RPMI8226 (cell line): Measurements from ENCODE around the gene PALM.
"Not testable (repeated sequence)": the region's sequence is repeated elsewhere in the genome, so short reads cannot be mapped to it uniquely, and the experiment has no call there.

Experiments used
- DNase-seq: peaks from one replicate; pipeline ENCODE4 v3.0.0-alpha.2; 2015

The PALM gene

DNA sequence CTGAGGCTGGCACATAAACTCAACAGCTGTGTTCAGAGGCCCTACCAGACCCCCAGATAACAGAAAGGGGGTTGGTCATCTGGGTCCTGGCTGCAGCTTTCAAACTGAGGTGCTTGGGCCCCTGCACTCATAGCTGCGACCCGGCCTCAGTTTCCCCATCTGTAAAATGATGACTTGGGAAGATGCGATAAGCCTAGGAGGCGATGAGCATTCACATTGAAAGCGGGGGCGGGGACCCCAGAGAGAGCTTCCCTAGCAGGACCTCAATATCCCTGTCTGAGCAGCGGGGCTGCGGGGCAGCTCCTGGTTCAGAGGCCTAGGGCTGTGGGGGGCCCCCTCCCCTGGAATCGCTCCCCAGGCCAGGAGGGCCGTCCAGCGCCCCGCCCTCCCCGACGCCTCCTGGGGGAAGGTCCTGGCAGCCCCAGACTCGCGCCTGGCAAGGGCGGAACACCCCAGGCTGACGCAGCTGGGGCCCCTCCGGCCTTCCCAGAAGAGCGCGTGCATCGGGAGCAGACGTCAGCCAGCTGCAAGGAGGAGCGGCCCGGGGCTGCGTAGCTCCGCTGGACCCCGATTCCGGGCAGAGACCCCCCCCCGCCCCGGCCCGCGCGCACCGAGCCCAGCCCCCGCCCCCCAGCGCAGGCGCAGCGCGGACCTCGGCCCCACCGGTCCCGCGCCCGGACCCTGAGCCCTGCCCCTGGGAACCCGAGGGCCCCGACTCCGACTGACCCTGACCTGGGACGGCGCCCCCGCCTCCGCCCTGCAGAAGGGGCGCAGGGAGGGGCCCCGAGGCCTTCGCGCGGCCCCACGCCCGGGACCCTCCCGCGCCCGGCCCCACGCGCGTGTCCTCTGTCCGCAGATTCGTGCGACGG lies 29.1 kb upstream of the PALM start:
- peak; percentile 61 for DNase-seq

DNA sequence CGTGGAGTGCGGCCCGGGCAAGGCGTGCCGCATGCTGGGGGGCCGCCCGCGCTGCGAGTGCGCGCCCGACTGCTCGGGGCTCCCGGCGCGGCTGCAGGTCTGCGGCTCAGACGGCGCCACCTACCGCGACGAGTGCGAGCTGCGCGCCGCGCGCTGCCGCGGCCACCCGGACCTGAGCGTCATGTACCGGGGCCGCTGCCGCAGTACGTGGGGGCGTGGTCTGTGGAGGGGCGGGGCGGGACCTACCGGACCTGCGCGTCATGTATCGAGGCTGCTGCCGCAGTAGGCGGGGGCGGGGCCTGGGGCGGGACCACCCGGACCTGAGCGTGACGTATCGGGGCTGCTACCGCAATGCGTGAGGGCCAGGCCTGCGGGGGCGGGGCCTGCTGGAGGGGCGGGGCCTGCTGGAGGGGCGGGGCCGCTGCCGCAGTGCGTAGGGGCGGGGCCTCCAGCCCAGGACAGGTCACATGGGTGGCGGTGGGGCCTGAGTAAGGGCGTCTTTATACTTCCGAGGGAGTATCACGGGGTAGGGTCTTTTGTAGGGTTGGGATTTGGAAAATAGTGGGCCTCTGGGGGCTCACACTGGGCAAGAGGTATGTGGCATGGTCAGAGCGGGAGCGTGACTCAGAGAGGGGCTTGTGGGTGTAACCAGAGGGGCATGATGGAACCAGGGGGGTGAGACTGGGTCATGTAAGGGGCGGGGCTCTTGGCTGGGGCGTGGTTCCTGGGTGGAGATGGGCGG lies 28.3 kb upstream of the PALM start:
- DNase-seq = peak; percentile 98

DNA sequence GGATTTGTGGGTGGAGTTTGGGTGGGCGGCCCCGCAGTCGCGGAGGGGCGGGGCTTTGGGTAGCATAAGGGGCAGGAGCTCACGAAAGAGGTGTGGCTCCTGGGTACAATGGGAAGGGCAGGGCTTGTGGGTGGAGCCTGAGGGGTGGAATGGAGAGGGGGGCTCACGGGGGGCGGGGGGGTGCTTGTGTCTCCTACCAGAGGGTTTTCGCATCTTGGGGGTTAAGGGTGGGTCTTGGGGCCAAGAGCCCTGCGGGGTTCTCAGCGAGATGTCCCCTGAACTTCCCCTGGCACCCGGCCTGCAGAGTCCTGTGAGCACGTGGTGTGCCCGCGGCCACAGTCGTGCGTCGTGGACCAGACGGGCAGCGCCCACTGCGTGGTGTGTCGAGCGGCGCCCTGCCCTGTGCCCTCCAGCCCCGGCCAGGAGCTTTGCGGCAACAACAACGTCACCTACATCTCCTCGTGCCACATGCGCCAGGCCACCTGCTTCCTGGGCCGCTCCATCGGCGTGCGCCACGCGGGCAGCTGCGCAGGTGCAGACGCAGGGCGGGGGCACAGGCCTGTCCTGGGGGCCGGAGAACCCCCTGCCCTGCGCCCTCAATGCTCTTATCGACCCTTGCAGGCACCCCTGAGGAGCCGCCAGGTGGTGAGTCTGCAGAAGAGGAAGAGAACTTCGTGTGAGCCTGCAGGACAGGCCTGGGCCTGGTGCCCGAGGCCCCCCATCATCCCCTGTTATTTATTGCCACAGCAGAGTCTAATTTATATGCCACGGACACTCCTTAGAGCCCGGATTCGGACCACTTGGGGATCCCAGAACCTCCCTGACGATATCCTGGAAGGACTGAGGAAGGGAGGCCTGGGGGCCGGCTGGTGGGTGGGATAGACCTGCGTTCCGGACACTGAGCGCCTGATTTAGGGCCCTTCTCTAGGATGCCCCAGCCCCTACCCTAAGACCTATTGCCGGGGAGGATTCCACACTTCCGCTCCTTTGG lies 27.4 kb upstream of the PALM start:
- peak; percentile 91 for DNase-seq

DNA sequence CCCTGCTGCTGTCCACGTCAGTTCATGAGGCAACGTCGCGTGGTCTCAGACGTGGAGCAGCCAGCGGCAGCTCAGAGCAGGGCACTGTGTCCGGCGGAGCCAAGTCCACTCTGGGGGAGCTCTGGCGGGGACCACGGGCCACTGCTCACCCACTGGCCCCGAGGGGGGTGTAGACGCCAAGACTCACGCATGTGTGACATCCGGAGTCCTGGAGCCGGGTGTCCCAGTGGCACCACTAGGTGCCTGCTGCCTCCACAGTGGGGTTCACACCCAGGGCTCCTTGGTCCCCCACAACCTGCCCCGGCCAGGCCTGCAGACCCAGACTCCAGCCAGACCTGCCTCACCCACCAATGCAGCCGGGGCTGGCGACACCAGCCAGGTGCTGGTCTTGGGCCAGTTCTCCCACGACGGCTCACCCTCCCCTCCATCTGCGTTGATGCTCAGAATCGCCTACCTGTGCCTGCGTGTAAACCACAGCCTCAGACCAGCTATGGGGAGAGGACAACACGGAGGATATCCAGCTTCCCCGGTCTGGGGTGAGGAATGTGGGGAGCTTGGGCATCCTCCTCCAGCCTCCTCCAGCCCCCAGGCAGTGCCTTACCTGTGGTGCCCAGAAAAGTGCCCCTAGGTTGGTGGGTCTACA lies 25.9 kb upstream of the PALM start:
- no peak for DNase-seq

DNA sequence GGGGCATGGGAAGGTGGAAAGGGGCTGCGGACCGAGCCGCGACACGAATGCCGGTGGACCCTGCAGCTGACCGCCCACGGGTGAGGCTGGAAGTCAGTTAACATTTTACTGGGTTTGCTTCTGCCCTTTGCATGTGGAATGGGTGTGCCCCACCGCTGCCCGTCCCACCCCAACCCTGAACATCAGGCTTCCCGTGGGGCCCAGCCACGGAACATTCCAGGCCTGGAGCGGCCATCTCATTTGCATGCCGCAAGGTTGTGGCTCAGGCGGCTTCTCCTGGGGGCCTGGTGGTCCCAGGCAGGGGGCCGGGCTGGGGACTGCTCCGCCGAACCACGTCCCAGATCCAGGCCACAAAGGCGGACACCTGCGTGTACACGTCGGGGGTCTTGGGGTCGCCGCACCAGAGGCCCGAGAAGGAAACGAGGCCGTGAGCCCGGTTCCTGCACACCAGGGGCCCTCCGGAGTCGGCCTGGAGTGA lies 23.2 kb upstream of the PALM start:
- no peak for DNase-seq

DNA sequence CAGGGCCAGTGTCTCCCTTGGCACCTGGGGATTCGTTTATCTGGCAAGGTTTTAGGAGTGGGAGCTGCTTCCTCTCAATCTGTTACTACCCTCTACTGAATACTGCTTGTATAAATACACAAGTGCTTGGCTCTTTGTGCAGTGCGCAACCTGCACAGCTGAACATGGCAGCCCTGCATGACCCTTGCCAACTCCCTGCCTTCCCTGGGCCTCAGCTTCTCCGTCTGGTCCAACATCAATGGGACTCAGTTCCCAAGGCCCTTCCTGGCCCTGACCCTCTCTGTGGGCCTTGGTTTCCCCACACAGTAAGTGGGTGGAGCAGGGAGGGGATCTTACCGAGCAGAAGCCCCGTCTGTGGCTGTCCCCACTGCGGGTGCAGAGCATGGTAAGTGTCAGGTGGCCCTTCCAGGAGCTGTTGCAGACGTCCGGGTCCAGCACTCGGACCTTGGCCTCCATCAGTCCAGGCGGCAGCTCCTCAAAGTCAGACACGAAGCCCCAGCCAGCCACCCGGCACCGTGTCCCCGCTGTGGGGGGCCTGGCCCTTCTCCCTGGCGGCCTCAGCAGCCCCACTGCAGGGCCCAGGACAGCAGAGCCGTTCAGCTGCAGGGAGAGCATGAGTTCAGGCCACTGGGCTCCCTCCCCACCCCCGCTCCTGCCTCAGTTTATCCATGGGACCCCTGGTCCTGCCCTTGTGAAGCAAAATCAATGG lies 22.0 kb upstream of the PALM start:
- no peak for DNase-seq

DNA sequence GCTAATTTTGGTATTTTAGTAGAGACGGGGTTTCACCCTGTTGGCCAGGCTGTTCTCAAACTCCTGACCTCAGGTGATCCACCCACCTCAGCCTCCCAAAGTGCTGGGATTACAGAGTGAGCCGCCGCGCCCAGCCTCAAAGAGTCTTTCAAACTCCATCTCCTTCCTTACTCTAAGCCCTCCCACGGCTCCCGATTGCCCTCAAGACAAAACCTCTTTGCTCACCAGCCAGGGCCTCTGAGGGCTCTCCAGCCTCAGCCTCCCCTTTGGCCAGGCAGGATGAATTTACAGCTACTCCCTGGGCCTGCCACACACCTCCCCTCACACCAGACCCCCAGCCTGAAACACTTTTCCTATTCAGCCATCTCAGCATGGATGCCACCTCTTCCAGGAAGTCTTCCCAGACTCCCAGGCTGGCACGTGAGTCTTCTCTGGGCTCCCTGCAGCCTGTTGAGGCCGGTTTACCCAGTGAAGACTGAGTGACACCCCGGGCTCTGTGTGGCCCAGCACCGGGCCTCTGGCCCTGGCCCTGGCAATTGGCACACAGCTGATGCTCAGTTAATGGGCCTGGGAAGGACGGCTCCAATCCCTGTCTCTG lies 21.1 kb upstream of the PALM start:
- no peak for DNase-seq

DNA sequence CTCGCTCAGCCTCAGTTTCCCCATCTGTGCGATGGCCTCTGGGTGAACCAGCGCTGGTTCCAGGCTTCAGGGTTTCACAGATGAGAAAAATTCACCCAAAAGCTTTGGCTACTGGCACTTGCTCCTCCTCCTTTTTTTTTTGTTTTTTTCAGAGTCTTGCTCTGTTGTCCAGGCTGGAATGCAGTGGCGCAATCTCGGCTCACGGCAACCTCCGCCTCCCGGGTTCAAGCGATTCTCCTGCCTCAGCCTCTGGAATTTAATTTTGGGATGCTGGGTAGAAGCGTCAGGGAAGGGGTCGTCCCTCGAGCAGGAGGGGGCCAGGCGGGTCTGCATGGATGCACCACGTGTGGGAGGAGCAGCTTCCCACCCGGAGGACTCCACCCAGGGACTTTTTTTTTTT lies 20.5 kb upstream of the PALM start:
- DNase-seq = no peak

DNA sequence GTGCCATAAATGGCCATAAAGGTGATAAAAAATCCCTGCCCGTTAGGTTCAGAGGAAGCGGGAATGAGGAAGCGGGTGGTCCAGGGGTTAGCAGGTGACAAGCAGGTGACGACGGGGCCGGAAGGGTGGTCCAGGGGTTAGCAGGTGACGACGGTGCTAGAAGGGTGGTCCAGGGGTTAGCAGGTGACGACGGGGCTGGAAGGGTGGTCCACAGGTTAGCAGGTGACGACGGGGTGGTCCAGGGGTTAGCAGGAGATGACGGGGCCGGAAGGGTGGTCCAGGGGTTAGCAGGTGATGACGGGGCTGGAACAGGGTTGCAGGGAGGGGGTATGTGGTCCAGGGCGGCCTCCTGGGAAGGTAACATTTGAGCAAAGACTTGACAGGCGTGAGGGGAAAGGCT lies 19.7 kb upstream of the PALM start:
- DNase-seq = no peak

DNA sequence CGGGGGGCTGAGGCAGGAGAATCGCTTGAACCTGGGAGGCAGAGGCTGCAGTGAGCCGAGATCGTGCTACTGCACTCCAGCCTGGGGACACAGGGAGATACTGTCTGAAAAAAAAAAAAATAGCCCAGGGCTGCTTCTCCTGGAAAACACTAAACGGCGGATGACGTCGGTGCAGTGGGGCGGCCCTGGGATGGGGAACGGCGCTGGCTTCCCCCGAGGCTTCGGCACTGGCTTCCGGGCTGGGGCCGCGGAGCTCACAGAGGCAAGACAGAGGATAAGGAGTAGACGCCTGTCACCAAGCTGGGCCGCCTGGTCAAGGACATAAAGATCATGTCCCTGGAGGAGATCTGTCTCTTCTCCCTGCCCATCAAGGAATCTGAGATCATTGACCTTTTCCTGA lies 18.5 kb upstream of the PALM start:
- DNase-seq = no peak

DNA sequence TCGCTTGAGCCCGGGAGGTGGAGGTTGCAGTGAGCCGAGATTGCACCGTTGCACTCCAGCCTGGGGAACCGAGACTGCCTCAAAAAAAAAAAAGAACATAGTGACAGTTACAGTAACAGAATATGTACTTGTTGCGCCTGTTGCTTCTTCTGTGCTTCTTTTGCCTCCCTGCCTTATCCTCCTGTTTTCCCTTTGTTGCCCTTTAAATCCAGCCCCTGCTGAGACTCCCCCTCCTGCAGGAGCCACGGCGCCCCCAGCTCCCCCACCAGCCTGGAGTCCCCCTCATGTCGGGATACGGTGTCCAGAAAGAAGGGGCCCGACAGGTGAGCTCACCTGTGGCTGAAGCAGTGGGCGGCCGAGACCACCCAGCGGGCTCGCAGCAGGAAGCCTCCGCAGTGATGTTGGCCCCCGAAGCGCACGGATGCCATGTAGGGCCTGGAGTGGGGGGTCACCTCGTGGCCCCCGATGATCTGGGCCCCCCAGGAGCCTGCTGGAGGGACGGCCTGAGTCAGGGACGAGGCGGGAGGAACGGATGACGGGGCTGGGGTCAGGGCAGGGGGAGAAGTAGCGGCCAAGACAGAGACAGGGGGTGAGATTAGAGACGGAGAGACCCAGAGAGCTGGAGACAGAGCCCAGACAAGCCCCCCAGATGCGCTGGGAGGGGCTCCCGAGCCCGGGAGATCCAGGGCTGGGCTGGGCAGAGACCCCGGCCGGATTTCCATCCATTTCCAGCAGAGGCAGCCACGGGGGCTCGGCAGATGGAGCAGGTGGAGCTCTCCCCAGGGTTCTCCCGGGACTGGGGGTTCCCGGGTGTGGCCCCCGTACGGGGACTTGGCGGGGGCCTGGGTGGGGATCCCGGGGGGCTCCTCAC lies 14.0 kb upstream of the PALM start:
- DNase-seq = no peak

DNA sequence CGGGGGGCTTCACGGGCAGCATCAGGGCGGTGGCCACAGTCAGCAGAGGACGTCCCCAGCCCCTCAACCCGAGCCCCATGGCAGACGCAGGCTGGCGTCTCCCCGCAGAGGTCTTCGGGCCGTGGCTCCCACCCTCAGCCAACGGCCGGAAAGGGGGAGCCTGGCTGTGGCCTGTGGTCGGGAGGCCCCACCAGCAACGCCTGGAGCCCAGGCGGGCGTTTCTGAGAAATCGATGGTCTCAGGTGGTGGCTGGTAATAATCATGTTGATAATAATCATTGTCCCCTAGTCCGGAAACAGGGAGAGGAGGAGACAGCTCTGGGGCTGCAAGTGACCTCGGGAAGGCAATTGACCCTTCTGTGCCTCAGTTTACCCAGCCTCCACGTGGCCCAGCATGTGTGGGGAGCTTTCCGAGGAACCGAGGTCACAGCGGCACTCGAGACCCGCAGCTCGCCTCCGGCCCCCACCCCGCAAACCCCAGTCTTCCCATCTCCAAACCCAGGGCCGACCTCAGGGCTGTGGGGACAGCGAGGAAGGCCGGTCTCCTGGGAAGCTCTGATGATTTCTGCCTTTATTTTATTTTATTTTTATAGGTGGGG lies 13.3 kb upstream of the PALM start, which contains the start of gene PRSS57:
TSS of gene PRSS57 (minus strand) at position 101 of the 598 bp plus-strand sequence. CDS start at position 79, 22 bp downstream.
- DNase-seq = no peak

DNA sequence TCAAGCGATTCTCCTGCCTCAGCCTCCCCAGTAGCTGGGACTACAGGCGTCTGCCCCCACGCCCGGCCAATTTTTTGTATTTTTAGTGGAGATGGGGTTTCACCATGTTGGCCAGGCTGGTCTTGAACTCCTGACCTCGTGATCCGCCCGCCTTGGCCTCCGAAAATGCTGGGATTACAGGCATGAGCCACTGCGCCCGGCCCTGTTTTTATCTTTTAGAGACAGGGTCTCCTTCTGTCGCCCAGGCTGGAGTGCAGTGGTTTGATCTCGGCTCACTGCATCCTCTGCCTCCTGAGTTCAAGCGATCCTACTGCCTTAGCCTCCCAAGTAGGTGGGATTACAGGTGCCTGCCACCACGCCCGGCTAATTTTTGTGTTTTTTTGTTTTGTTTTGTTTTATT lies 10.2 kb upstream of the PALM start:
- not testable (repeated sequence) for DNase-seq

DNA sequence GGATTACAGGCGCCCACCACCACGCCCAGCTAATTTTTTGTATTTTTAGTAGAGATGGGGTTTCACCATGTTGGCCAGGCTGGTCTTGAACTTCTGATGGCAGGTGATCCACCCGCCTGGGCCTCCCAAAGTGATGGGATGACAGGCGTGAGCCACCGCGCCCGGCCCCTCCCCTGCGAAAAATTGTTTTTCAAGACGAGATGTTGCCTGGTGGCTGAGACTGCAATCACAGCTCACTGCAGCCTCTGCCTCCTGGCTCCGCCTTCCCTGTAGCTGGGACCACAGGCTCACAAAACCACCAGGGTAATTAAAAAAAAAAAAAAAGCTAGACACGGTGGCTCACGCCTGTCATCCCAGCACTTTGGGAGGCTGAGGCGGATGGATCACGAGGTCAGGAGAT lies 8.8 kb upstream of the PALM start:
- peak; percentile 59 for DNase-seq

DNA sequence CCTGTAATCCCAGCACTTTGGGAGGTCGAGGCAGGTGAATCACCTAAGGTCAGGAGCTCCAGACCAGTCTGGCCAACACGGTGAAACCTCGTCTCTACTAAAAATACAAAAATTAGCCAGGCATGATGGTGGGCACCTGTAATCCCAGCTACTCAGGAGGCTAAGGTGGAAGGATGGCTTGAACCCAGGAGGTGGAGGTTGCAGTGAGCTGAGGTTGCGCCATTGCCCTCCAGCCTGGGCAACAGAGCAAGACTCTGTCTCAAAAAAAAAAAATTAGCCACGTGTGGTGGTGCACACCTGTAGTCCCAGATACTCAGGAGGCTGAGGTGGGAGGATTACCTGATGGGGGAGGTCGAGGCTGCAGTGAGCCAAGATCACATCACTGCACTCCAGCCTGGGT lies 5.9 kb upstream of the PALM start:
- not testable (repeated sequence) for DNase-seq

DNA sequence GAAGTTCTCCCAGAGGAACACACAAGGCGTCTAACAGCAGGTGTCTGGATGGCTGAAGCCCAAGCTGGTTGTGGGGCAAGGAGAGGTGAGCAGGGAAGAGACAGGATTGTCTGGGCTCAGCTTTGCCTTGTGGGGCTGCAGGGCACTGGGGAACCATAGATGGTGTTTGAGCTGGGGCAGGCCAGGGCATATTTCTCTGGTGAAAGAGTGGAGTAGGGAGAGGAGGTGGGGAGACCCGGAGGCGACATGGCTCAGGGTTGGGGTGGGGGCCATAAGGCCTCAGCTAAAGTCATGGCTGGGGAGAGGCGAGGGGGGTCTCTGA lies 5.4 kb upstream of the PALM start:
- DNase-seq = no peak

DNA sequence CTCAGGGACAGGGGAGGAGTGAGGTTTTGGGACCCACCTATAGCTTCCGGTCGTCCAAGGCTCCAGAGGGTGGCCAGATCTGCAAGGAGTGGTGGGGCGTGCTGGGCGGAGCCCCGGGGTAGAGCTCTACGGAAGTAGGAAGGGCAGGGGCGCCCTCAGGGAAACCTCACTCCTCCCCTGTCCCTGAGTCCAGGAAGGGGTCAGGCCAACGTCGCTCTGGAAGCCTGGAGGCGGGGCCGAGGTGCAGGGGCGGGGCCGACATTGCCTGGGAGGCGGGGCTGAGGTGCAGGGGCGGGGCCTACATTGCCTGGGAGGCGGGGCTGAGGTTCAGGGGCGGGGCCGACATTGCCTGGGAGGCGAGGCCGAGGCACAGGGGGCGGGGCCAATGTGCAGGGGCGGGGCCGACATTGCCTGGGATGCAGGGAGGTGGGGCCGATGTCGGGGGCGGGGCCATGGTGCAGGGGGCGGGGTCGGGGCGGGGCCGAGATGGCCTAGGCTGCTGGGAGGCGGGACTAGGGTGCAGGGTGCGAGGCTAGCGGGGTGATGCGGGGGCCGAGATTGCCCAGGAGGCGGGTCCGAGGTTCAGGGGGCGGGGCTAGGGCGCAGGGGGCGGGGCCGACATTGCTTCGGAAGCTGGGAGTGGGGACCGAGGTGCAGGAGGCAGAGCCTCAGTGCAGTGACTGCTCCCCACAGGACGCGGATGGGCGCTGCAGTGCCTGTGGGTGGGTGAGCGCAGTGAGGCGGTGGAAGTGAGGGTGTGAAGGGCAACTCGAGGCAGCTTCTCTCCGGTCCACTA lies 4.9 kb upstream of the PALM start:
- DNase-seq = peak; percentile 81

DNA sequence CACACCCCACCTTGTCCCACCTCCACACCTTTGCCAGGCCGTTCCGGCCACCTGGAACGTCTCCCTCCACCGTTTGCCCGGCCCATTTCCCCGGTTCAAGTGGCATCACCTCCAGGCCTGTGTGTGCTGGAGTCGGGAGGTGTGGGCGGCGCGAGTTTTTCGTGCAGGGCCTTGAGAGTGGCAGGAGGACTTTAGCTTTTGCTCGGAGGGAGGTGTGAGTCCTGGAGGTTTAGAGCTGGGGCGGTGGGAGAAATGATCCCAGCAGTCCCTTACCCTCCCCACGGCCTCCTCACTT lies 4.3 kb upstream of the PALM start:
- DNase-seq = no peak
